GM18867 (cell line): ENCODE measurements around the gene ITLN1.

Source experiments
- ATAC-seq: cut with Tn5 transposase; IDR thresholded peaks from one replicate; pipeline ENCODE4 v1.9.1; 2021; ENCODE audit warnings: mild to moderate bottlenecking, moderate library complexity; ENCODE audit not compliant: unreplicated experiment

The ITLN1 gene

GRCh38 chr1:160826546-160826945, 58.4 kb downstream of the ITLN1 start:
- ATAC-seq: no peak
